Measurements from ENCODE around the gene RGCC. TPM values are rescaled to one million over a fixed set of nuclear protein-coding genes. Genes with fewer than 3 reads are reported as not detected.

RGCC gene
- polyA plus RNA-seq, 3 donors: 10.7 to 17.0 (median 15.8) TPM

GRCh38 chr13:41465241-41465847 is 8.0 kb downstream of the RGCC start:
- no peak for DNase-seq (ENCODE audit: extremely low read depth in 1 of 11, low read depth in 9 of 11, low spot score in 4 of 11)

- no peak for DNase-seq (ENCODE audit: extremely low read depth in 1 of 11, low read depth in 9 of 11, low spot score in 4 of 11)
Measured at GRCh38 chr13:41465898-41466320, 8.6 kb downstream of the RGCC start.

DNA sequence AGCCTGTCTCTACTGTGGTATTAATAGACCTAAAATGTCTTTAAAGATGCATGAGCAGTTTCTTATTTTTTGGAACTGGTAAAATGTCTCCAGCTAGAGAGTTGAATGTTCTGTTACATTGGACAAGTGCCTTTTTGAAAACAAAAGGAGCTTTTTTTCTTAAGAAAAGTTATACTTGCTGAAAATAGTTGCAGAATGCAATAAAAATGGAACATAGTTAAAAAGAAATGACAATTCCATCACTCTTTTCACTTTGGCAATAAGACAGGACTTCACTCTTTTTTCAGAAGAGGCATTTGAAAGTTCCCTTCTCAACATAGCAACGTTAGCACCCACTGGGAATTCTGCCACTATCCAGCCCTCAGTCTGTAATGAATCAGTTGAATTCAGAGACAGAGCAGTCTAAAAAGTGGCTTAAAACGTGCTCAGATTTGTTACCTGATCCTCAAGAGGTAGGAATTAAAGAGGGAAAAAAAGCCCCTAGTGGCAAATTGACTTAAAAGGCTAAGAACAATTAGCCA is 10.1 kb downstream of the RGCC start:
- no peak for DNase-seq (ENCODE audit: extremely low read depth in 1 of 11, low read depth in 9 of 11, low spot score in 4 of 11)

- no peak for DNase-seq (ENCODE audit: extremely low read depth in 1 of 11, low read depth in 9 of 11, low spot score in 4 of 11)
Measured at GRCh38 chr13:41468631-41469030, 11.3 kb downstream of the RGCC start.

DNA sequence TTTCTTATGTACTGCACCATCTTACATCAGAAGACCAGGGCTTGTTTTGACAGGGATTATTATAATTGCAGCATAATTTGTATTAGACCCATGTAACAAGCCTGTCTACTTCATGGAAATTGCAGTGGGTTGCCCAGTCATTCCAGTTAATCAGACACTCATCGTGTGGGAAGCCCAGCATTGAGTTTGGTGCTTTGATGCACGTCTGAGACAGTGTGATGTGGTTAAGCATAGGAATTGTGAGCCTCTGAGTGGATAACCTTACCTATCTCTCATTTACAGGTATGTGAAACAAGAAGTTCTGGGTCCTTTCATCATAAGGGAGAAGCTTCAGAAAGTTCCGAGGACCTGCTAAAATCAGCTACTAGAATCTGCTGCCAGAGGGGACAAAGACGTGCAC is 12.8 kb downstream of the RGCC start:
- DNase-seq (ENCODE audit: extremely low read depth in 1 of 11, low read depth in 9 of 11, low spot score in 4 of 11): no peak

- DNase-seq (ENCODE audit: extremely low read depth in 1 of 11, low read depth in 9 of 11, low spot score in 4 of 11): no peak
Measured at GRCh38 chr13:41471785-41472184, 14.4 kb downstream of the RGCC start.

DNA sequence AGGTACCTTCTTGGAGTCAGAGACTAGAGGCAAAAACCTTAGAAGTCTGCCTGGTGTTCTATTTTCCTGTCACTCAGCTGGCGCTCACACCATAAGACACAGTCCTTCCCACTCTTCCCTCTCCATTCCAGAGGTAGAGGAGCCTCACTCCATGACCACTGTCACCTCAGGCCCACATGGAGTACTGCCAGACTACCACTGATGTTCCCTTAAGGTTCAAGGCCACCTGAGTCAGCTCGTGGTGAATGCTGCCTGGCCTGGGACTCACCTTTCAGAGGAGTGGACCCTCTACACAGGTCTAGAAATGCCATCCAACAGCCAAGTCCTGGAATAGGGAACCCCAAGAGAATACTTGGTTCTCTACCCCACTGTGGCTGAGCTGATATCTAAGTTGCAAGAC is 29.9 kb downstream of the RGCC start:
- DNase-seq (ENCODE audit: extremely low read depth in 1 of 11, low read depth in 9 of 11, low spot score in 4 of 11): no peak

- DNase-seq (ENCODE audit: extremely low read depth in 1 of 11, low read depth in 9 of 11, low spot score in 4 of 11): no peak
Measured at GRCh38 chr13:41488124-41488523, 30.8 kb downstream of the RGCC start.

GRCh38 chr13:41490371-41491015 is 33.1 kb downstream of the RGCC start:
- no peak for DNase-seq (ENCODE audit: extremely low read depth in 1 of 11, low read depth in 9 of 11, low spot score in 4 of 11)

DNA sequence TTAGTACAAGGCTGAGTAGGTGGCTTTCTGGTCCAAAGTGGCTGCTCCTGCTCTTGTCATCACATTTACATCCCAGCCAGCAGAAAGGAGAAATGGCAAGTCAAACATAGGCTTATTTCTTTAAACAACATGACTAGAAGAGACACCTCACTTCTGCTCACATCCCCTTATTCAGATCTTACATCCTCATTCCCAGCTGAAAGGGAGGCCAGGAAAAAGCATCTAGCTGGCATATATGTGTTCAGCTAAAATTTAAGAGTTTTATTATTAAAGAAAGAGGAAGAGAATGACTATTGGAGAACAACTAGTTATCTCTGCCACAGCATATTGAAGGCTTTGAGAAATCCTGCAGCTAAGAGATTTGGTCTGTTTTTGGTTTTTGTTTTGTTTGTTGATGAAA is 34.1 kb downstream of the RGCC start:
- no peak for DNase-seq (ENCODE audit: extremely low read depth in 1 of 11, low read depth in 9 of 11, low spot score in 4 of 11)

GRCh38 chr13:41492432-41493260 is 35.3 kb downstream of the RGCC start:
- DNase-seq (ENCODE audit: extremely low read depth in 1 of 11, low read depth in 9 of 11, low spot score in 4 of 11): no peak

- DNase-seq (ENCODE audit: extremely low read depth in 1 of 11, low read depth in 9 of 11, low spot score in 4 of 11): no peak
Measured at GRCh38 chr13:41494202-41494601, 36.9 kb downstream of the RGCC start.

- no peak for DNase-seq (ENCODE audit: extremely low read depth in 1 of 11, low read depth in 9 of 11, low spot score in 4 of 11)
Measured at GRCh38 chr13:41495044-41495443, 37.7 kb downstream of the RGCC start.

DNA sequence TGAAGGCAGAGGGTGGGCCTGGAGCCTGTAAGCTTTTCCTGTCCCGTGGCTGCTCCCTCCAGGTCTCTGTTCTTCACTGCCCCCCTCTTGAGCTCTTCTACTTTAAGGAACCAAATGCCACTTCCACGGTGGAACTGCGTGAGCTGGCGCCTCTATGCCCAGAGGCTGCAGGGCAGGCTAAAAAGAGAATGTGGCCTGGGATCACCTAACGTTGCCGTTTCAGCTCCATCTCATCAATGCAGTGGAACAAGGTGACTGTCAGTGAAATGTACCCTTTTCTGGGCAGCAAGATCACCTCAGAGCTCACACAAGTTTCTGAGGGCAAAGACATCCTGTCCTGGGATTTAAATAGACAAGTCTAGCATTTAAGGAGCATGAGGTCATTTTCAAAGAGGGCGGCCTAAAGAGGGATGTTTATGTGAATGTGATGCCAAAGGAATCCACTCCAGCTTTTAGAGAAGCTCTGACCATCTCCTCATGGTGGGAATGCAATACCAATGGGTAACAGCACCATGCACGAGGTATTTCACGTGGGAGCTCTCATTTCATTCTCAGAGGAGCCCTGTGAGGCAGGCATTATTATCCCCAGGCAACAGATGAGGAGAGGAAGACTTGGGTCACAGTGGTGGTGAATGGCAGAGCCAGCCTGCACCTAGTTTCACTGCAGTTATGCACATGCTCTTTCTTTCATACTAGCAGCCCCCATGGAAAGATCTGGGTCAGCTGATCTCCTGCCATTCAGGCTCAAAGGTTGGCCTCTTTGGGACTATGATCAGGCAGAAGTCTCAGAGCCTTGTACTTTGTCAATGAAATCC is 39.3 kb downstream of the RGCC start:
- DNase-seq (ENCODE audit: extremely low read depth in 1 of 11, low read depth in 9 of 11, low spot score in 4 of 11): no peak

DNA sequence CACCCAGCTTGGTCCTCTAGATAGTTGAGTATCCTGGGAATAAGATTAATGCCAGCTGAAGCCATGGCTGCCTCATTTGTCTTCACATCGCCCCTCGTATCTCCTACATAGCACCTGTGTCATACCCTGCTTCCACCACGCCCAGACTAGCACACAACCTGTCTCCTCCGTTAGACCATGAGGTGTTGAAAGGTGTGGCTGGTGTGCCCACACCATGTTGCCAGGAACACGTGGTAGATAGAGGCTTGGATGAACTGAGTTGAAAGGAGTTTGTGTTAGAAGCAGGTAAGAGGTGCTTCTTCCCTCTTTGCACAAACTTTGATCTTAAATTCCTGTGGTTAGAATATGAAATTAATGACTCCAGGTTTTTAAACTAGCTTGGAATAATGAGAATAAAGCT is 40.1 kb downstream of the RGCC start:
- no peak for DNase-seq (ENCODE audit: extremely low read depth in 1 of 11, low read depth in 9 of 11, low spot score in 4 of 11)

DNA sequence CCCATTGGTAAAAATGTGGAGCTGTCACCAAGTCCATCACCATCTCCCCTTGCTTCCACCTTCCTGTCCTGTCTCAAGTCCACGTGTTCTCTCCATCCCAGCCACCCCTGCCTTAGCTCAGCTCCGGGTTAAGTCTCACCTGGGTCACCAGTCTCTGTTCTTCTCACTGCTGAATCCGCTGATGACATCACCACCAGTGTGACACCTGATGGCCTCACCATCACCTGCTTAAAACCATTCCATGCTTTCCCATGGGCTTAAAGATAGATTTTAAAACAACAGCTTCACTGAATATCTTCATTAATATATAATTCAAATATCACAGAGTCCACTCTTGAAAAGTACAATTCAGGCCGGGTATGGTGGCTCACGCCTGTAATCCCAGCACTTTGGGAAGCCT is 42.1 kb downstream of the RGCC start:
- no peak for DNase-seq (ENCODE audit: extremely low read depth in 1 of 11, low read depth in 9 of 11, low spot score in 4 of 11)

- no peak for DNase-seq (ENCODE audit: extremely low read depth in 1 of 11, low read depth in 9 of 11, low spot score in 4 of 11)
Measured at GRCh38 chr13:41500511-41500910, 43.2 kb downstream of the RGCC start.

DNA sequence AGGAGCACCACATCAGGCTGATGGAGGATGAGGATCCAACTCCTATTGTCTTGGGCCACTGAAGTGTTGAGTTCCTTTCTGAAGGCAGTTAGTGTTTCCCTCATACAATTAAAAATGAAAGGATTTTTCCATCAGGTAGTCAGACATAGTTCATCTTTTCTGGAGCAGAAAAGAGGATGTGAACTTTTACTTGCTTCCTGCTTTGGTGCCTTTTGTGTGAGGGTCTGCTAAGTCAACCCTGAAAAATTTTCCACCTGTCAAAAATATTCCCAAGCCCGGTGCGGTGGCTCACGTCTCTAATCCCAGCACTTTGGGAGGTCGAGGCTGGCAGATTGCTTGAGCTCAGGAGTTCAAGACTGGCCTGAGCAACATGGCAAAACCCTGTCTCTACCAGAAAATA is 43.9 kb downstream of the RGCC start:
- DNase-seq (ENCODE audit: extremely low read depth in 1 of 11, low read depth in 9 of 11, low spot score in 4 of 11): no peak

DNA sequence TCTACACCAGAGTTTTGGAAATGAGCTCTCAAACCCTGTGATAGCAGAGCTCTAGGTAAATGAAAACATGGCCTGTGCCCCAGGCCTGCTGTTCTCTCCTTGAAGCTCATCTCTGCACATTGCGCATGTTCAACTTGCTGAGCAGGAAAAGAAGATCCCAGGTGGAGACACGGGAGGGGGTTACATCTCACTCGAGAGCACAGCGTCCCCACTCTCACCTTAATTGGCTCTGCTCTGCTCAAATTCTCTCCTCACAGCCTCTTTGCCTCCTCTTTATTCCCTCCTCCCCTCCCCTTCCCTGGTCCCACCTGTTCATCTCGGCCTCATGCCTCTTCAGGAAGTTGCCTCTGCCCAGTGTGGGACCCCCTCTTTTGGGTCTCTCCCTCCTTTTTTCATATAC is 44.7 kb downstream of the RGCC start:
- no peak for DNase-seq (ENCODE audit: extremely low read depth in 1 of 11, low read depth in 9 of 11, low spot score in 4 of 11)
